Measurements from ENCODE around the gene VAPB.
A peak's percentile ranks its signal among the peaks of the same experiment; 100 is the strongest.

Gene VAPB

GRCh38 chr20:58459058-58459750 lies 70.2 kb downstream of the VAPB start:
- CTCF ChIA-PET: interaction anchor here (0.9 to 4.8 kb wide), 5 partner anchors 12 to 224 kb away, joined by 3 to 31 read pairs (median 3); partner anchors contain the start of gene STX16
- no peak for TF ChIP-seq CTCF (IDR thresholded peaks at IDR 0.05; ENCODE audit: control extremely low read depth, extremely low read depth, low read depth, missing control alignments)
- DNase-seq (ENCODE audit: extremely low spot score): peak; percentile 45
- POLR2A ChIA-PET: no interaction called here

- no peak for DNase-seq (ENCODE audit: extremely low spot score)
- TF ChIP-seq CTCF (IDR thresholded peaks at IDR 0.05; ENCODE audit: control extremely low read depth, extremely low read depth, low read depth, missing control alignments): no peak
- CTCF ChIA-PET: interaction anchor here (1.0 to 1.6 kb wide), 2 partner anchors 13 to 223 kb away, joined by 3 to 4 read pairs; no protein-coding TSS in a partner anchor
- POLR2A ChIA-PET: no interaction called here
Observed at GRCh38 chr20:58461104-58461503, 72.1 kb downstream of the VAPB start.

GRCh38 chr20:58461899-58462298 lies 72.9 kb downstream of the VAPB start:
- ChIA-PET POLR2A (no interaction called here), CTCF (interaction anchor here (1.0 to 1.6 kb wide), 3 partner anchors 9 to 224 kb away, joined by 3 to 5 read pairs (median 4); no protein-coding TSS in a partner anchor)
- TF ChIP-seq CTCF (IDR thresholded peaks at IDR 0.05; ENCODE audit: control extremely low read depth, extremely low read depth, low read depth, missing control alignments): no peak
- DNase-seq (ENCODE audit: extremely low spot score): no peak

GRCh38 chr20:58463256-58463655 lies 74.2 kb downstream of the VAPB start:
- no peak for TF ChIP-seq CTCF (IDR thresholded peaks at IDR 0.05; ENCODE audit: control extremely low read depth, extremely low read depth, low read depth, missing control alignments)
- DNase-seq (ENCODE audit: extremely low spot score): no peak
- CTCF ChIA-PET: interaction anchor here (1.0 to 1.4 kb wide), 3 partner anchors 18 to 407 kb away, joined by 3 to 6 read pairs (median 3); partner anchors contain the start of gene STX16
- POLR2A ChIA-PET: interaction anchor here (0.7 kb wide), 1 partner anchor 436 kb away, joined by 7 read pairs; no protein-coding TSS in a partner anchor

- no peak for DNase-seq (ENCODE audit: extremely low spot score)
- no peak for TF ChIP-seq CTCF (IDR thresholded peaks at IDR 0.05; ENCODE audit: control extremely low read depth, extremely low read depth, low read depth, missing control alignments)
- POLR2A ChIA-PET: no interaction called here
- CTCF ChIA-PET: no interaction called here
Observed at GRCh38 chr20:58464838-58465237, 75.8 kb downstream of the VAPB start.

- no peak for TF ChIP-seq CTCF (IDR thresholded peaks at IDR 0.05; ENCODE audit: control extremely low read depth, extremely low read depth, low read depth, missing control alignments)
- no peak for DNase-seq (ENCODE audit: extremely low spot score)
- ChIA-PET POLR2A (interaction anchor here (0.6 kb wide), 1 partner anchor 784 kb away, joined by 3 read pairs; no protein-coding TSS in a partner anchor), CTCF (no interaction called here)
Observed at GRCh38 chr20:58466095-58466708, 77.2 kb downstream of the VAPB start.
